T-helper 22 cell (primary cell): ENCODE data around the gene LRRN2.
"Not testable (repeated sequence)": the region's sequence is repeated elsewhere in the genome, so short reads cannot be mapped to it uniquely, and the experiment has no call there.

Experiments used
- DNase-seq: peaks from one replicate; pipeline ENCODE4 v3.0.0-alpha.2; 2020; ENCODE audit warnings: low read depth

Gene LRRN2

DNA sequence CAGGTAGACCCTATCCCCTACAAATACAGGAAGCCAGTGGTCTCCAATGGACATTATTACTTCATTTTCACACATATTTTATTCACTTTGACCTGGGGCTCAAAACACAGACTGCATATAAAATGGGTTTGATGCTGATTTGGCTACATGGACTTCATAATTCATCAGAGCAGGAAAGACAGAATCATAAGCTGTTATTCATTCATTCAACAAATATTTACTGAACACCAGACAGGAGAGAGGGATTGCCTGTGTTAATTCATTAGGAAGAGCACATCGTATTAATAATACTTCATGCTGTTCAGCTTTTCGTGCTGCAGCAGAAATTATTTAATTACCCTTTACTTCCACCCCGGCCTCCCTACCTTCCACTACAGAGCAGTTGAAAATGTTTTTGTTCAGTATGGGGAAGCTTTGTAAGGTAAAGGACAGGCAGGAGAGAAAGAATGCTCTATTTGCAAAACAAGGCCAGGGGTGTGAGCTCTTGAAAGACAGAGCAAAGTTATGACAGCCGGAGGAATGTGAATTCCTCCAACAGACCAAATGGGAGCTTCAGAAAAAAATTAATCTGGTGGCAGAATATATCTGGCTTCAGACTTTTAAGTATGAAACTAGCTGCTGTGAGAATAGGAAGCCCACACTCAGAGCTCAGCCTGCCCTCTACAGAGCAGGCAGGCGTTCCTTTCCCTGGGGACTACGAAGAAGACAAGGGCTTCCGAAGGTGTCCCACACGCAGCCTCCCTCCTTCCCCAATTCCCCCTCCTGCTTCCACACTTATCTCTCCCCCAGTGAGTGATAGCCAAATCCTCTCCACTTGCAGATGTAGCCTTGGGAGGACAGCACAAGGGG lies 111.3 kb downstream of the LRRN2 start:
- no peak for DNase-seq

DNA sequence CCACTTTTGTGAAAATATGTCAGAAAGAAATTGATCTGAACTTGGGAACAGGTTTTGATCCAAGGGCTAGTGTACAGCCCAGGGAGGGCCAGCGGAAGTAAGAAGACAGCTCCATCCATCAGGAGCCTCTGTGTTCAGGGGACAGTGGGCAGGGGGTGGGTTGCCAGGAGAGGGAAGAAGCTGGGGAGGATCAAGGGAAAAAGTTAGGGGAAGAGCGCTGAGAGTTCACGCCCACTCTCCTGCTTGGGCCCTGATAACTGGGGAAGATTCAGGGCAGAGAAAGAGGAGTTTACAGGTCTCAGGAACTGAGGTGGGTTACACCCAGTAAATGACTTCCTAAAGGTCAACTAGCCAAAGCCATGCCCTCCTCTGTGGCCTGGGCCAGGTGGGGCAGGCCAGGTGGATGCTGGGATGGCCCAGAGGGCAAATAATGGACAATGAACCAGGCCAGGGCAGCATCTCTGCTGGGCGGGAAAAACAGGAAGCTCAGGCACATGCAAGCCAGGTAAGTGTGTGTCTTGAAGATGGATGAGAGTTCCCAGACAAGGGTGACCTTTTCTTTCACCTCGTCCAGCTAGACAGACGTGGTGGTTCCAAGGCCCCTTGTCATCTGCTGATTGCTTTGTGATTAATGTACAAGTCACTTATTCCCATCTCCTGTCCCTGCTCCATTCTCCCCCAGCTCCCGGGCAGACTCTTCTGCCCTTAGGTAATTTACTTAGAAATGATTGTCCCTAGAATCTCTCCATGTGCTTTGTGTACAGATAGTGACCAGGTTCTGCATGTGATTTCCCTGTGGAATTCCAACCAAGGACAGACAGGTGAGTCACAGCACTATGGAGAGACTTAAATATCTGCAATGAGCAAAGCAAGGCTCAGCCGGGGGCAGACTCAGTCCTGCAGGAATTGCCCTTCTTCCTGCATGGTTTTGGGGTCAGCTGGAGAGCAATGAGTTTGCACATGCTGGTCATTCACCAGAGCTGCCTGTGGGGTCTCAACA lies 112.3 kb downstream of the LRRN2 start:
- DNase-seq: no peak

DNA sequence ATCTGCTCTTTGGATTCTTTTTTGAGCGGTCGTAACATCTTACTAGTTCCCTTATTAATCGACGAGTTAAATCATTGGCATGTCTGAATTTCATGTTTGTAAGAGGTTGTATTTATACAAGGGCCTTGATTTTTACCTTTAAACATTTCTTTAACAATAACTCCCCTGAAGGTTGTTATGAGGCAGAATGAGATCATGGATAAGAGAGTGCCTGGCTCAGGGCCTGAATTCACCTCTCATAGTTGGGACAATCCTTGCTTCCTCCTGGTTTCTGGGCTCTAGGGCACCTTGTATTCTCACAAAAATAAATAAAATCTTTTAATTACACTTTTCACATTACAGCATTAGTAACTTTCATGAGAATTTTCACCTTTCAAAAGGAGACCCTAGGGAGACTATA lies 113.9 kb downstream of the LRRN2 start:
- DNase-seq: no peak

DNA sequence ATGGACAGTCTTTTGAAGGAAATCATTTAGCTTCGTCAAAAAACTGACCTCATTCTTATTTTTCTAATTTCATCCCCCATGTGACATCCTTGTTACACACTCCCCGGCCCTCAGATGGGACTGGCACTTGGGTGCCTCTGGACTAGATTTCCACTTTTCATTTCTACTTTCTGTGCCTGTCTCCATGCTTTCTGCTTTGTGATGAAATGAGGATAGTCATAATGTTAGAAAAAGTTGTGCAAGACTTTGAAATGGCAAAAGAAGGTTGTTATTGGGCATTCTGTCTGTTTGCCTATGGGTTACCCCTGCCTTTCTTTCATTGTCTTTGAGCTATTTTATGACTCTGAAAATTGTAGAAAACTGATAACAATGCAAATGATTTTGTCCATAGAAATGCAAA lies 114.4 kb downstream of the LRRN2 start:
- no peak for DNase-seq

DNA sequence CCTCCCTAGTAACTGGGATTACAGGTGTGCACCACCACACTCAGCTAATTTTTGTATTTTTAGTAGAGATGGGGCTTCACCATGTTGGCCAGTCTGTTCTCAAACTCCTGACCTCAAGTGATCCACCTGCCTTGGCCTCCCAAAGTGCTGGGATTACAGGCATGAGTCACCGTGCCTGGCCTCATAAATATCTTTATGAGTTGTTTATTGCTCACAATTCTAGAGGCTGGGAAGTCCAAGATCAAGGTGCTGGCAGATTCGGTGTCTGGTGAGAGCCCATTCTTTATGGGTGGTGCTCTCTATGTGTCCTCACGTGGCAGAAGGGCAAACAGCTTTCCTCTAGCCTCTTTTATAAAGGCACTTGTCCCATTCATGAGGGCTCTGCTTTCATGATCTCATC lies 115.5 kb downstream of the LRRN2 start:
- DNase-seq: not testable (repeated sequence)

DNA sequence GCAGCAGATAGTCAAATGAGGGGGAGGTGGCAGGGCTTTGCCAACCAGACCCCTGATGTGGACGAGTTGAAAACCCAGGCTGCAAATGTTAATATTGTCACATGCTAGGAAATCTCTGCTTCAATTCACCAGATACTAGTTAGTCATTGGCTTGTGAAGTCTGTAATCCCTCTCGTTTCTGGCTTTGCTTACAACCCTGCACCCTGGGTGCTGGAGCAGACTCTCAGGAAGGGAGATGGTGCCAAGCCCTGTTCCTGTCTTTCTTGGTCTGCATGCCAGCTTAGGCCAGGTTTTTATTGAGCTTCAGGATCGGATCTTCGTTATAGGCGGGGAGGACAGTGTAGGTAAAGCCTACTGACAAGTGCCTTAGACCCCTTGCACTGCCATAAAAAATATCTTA lies 116.1 kb downstream of the LRRN2 start:
- no peak for DNase-seq

DNA sequence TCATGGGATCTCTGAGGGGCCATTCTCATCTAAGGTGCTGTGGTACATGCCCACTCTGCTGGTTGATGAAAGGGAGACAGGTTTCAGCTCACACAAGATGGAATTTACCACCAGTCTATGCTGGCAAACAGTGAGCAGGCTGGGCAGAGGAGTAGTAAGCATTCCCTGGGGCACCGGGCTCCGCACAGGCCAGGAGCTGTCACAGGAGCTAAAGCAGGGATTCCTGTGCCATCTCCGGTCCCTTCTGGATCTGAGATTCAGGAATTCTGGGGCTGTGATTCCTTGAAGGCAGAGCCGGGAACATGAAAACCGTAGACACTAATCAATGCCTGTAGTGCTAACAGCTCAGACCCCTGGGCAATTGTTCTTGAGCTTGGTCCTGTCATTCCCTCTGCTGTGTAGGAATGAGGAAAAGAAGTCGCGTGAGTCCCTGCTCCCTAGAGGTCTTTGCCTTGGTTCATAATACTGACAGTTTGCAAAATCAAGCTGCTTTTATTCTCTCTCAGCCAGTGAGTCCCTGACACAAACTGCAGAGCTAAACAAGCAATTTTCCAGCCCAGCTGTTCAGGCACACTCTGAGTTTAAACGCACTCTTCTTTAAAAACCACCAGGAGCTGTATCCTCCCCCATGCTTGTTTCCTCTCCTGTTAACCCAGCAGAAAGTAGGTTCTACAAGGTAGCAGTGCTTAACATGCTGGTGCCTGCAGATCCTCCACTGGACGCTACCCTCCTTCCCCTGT lies 116.8 kb downstream of the LRRN2 start:
- no peak for DNase-seq
